Measurements from ENCODE around the gene IFNL1. TPM values are rescaled to one million over a fixed set of nuclear protein-coding genes. Genes with fewer than 3 reads are reported as not detected.
"Not testable (repeated sequence)": the region's sequence is repeated elsewhere in the genome, so short reads cannot be mapped to it uniquely, and the experiment has no call there.

Gene IFNL1
- total RNA-seq, 1 experiment from 2014 or later = not detected

DNA sequence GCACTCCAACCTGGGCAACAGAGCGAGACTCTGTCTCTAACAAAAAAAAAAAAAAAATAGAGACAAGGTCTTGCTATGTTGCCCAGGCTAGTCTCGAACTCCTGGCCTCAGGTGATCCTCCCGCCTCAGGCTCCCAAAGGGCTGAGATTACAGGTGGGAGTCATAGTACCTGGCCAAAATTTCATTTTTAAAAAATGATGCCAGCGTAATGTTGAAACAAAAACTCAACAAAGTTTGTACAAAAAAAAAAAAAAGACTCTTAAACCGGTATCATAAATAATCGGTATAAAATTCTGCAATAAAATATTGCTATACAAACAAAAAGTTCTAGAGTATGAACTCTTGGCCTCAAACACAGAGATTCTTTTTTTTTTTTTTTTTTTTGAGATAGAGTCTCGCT lies 36.1 kb downstream of the IFNL1 start:
- no peak for DNase-seq (ENCODE audit: low spot score)

DNA sequence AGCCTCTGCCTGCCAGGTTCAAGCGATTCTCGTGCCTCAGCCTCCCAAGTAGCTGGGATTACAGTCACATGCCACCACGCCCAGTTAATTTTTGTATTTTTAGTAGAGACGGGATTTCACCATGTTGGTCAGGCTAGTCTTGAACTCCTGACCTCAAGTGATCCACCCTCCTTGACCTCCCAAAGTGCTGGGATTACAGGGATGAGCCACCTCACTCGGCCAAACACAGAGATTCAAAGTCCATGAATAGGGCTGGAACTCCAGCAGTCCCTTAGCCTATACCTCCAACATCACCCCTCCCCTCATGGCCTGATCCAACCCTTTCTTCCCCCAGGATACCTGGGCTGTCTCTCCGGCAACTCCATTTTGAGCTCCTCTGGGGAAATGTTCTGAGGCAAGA lies 36.5 kb downstream of the IFNL1 start:
- DNase-seq (ENCODE audit: low spot score) = not testable (repeated sequence)

DNA sequence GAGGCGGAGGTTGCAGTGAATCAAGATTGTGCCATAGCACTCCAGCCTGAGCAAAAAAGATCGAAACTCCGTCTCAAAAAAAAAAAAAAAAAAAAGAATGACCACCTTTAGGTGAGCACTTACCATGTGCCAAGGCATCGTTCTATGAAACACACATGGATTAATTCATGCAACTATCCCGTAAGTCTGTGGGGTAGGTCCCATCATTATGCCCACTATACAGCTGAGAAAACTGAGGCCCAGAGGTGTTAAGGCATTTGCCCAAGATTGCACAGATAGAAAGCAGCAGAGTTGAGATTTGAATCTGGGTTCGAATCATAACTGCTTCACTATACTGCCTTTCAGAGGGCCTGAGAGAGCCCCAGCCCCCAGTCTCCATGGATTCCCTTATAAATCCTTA lies 37.3 kb downstream of the IFNL1 start:
- DNase-seq (ENCODE audit: low spot score) = no peak

DNA sequence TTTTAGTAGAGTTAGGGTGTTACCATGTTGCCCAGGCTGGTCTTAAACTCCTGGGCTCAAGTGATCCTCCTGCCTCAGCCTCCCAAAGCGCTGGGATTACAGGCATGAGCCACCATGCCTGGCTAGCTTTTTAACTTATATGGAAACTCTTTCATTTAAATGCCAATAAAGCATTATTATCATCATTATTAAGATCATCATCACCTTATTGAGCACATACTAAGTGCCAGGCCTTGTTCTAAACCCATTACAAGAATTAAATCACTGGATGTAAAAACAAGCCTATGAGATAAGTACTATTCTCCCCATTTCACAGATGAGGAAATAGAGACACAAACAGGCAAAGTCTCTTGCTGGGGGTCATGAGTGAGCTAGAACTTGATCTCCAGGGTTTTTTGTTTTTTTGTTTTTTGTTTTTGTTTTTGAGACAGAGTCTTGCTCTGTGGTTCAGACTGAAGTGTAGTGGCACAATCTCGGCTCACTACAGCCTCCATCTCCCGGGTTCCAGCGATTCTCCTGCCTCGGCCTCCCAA lies 38.3 kb downstream of the IFNL1 start:
- no peak for DNase-seq (ENCODE audit: low spot score)

DNA sequence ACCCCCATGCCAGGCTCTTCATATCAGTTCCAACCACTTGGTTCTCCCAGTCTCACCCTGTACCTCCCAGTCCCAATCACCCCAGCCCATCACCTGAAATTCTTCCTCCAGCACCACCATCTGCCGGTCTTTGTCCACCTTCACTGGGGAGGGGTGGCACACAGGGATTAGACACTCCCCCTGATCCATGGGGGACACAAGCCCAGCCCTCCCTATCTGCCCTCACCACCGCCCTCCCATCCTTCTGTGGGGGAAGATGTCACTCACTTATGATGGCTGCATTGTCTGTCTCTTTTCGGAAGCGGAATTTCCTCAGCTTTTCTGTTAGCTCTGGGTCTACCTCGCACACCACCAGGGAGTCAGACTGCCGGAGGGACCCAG lies 39.0 kb downstream of the IFNL1 start:
- no peak for DNase-seq (ENCODE audit: low spot score)

DNA sequence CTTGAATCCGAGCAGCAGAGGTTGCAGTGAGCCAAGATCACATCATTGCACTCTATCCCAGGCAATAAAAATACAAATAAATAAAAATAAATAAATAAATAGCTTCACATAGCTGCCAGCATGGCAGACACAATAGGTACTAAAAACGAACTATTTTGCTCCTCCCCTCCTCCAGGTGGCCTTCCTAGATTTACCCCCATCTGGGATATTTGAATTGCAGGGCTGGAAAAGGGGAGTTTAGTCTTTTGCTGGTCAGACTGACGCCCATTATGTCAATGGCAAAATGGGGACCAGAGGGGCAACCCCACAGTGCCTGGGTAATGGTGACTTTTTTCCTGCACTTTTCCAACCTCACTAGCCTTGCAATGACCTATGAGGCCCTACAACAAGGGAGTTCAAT lies 40.3 kb downstream of the IFNL1 start:
- no peak for DNase-seq (ENCODE audit: low spot score)

DNA sequence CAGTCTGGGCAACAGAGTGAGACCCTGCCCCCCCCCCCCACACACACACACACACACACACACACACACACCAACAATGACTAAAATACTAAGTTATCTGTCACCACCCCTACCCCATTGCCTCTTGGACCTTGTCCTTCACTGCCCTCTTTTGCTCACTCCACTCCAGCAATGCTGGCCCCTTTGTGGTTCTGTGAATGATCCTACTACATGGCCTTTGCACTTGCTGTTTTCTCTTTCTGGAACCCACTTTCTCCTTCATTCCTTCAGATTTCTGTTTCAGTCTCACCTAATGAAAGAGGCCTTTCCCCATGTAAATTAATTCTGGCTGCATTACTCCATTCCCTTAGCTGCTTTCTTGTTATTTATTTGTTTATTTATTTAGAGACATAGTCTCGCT lies 43.5 kb downstream of the IFNL1 start:
- DNase-seq (ENCODE audit: low spot score) = no peak

DNA sequence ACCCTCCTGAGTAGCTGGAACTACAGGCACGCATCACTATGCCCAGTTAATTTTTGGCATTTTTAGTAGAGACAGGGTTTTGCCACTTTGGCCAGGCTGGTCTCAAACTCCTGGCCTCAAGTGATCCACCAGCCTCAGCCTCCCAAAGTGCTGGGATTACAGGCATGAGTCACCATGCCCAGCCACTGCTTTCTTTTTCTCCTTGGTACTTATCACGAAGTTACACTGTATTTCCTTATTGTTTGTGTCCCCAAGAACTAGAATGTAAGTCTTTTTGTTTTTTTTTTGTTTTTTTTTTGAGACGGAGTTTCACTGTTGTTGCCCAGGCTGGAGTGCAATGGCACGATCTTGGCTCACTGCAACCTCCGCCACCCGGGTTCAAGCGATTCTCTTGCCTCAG lies 43.9 kb downstream of the IFNL1 start:
- not testable (repeated sequence) for DNase-seq (ENCODE audit: low spot score)

DNA sequence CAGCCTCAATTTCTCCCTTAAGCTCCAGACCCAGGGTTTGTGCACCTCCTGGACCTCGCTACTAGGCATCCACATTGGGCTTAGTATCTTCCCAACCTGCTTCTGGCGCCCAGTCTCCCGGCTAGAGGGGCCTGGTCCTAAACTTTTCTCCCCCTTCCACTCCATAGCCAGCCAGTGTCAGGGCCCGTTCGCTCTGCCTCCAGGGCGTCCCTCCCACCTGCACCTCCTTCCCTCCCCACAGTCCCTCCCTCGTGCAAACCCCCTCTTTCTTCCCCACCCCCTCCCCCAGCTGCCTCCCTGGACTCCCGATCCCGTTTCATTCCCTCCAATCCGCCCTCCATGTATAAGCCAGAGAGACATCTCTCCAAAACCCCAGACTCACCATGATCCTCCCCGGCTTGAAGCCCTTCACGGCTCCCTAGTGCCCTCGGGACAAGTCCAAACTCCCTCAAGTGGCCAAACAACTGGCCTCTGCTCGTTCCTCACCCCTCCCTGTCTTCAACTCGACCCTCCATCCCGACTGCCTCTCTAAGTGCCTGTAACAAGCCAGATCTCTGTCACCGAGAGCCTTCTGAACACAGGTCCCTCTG lies 45.0 kb downstream of the IFNL1 start:
- no peak for DNase-seq (ENCODE audit: low spot score)

DNA sequence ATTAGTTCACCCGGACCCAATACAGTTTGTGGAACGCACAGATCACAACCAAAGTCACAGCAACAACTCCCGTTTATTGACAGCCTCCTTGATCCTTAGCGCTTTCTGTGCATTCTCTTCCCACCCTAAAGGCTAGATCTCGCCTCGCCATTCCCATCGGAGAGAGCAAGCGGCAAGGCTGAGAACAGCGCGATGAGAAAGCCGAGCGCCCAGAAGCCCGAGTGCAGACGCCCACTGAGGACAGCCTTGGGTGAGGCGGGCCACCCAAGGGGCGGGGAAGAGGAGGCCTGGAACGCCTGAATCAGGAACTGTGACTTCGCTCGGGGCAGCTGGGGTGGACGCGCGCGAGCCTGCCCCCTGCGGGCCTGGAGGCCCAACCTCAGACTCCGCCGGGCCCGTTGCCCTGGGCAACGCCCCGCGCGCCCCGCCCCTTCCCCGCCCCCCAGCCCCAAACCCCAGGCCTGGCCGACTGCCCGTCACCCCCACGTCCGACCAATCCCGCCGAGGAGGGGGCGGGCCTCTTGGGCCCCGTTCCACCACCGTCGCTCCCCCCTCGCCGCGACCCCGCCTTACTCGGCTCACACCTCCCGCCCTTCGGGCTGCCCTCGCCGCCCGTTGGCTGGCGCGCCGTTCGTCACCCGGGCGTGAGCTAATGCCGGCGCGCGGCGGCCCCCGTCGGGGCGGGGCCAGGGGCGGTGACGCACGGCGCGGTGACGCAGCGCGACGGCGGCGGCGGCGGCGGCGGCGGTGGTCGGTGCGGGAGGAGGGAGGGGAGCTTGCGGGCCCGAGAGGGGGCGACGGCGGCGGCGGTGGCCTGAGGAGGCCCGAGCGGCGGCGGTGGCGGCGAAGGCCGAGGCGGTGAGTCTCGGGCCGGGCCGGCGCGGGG lies 45.8 kb downstream of the IFNL1 start, which contains the start of gene SAMD4B:
SAMD4B (plus strand) TSS at position 703 of the 886 bp plus-strand sequence. CDS start 14,473 bp downstream, outside the sequence.
- DNase-seq (ENCODE audit: low spot score) = peak; percentile 96

DNA sequence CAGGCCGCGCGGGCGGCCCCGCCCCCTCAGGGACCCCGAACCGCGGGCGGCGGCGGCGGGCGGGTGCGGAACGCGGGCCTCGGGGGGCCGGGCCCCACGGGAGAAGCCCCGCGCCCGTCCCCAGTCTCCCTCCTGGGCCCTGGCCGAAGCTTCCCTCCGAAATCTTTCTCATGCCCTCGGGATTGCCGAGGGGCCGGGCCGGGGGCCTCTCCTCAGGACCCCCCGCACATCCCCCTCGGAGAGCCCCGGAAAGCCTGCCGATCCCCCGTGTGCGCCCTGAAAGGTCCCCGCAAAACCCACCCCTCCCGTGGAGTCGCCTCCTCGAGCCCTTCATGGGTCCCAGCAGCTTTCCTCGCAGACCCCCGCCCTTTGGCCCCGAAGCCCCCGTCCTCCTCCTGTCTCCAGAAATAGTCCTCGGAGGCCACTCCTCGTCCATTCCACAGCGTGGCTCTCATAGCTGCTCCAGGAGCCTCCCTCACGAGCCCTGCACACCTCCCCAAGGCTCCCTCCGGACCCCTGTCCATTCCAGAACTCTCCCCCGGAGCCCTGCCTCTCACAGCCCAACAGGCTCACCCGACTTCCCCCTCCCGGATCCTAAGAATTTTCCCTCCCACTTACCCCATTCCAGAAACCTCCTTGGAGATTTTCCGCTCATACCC lies 46.6 kb downstream of the IFNL1 start:
- no peak for DNase-seq (ENCODE audit: low spot score)

DNA sequence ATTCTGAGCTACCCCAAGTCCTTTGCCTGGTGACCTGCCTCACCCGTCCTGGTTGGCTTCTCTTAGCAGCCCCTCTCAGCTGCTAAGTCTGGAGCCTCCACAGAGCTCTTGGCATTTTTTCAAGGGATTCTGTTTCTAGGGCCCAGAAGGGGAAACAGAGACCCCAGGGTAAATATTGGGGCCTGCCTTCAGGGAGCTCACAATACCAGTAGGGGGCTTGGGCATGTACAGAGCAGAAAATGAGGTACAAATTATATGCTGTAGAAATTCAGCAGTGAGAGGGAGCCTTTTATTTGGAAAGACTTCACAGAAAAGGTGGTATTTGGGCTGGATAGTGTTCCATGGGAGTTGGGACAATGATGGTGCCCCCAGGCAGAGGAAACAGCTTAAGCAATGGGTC lies 49.7 kb downstream of the IFNL1 start:
- no peak for DNase-seq (ENCODE audit: low spot score)

DNA sequence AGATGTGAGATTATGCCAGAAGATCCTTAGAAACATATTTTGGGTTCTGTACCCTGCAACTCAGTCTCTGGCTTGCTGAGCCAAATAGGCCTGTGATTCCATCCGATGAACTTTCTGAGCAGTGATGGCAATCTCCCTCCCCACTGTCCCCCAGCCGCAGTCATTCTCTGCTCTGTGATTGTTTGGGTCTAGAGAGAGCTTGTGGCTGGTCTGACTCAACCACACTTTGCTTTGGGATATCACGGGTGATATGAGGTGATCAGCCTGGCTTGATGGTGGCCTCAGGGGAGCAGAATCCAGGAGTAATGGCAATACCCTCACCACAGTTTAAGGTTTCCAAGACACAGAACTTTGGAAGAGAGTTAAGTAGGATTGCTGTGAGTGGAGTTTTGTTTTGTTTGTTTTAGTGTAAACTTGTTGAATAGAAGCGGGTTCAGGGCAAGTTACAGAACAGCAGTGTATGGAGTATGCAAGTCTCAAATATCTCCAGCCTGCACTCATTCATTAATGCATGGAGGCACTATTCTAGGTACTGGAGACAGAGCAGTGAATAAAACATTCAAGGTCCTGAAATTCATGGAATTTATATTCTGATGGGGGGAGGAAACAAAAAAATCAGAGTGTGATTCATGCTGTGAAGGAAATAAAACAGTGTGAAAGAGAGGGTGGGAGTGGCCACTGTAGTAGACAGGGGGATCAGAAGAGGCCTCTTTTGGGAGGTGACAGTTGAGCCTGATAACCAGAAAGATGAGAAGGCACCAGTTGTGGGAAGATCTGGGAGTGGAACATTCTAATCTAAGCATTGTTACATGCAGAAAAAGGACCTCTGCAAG lies 51.3 kb downstream of the IFNL1 start:
- DNase-seq (ENCODE audit: low spot score) = no peak

Other genes starting within 250 kb of the IFNL1 start
- not detected in 2 replicates for gene ACP7, start 212.0 kb upstream of the IFNL1 start, total RNA-seq (2014; rRNA removed; shearing (Covaris generic))
- 10.6 and 13.2 TPM in 2 replicates for gene PAK4, start 170.6 kb upstream of the IFNL1 start, total RNA-seq (2014; rRNA removed; shearing (Covaris generic))
- not detected in 2 replicates for gene NCCRP1, start 99.4 kb upstream of the IFNL1 start, total RNA-seq (2014; rRNA removed; shearing (Covaris generic))
- gene SYCN, start 92.1 kb upstream of the IFNL1 start, total RNA-seq (2014; rRNA removed; shearing (Covaris generic)) = not detected in 2 replicates
- gene IFNL3, start 51.4 kb upstream of the IFNL1 start, total RNA-seq (2014; rRNA removed; shearing (Covaris generic)) = not detected in 2 replicates
- not detected in 2 replicates for gene IFNL4, start 47.6 kb upstream of the IFNL1 start, total RNA-seq (2014; rRNA removed; shearing (Covaris generic))
- gene IFNL2, start 28.0 kb upstream of the IFNL1 start, total RNA-seq (2014; rRNA removed; shearing (Covaris generic)) = not detected in 2 replicates
- 0.68 and 0.72 TPM in 2 replicates for gene LRFN1, start 24.5 kb downstream of the IFNL1 start, total RNA-seq (2014; rRNA removed; shearing (Covaris generic))
- 13.3 and 14.1 TPM in 2 replicates for gene GMFG, start 39.6 kb downstream of the IFNL1 start, total RNA-seq (2014; rRNA removed; shearing (Covaris generic))
- 33.9 and 35.3 TPM in 2 replicates for gene SAMD4B, start 46.0 kb downstream of the IFNL1 start, total RNA-seq (2014; rRNA removed; shearing (Covaris generic))
- 40.8 and 62.0 TPM in 2 replicates for gene PAF1, start 94.7 kb downstream of the IFNL1 start, total RNA-seq (2014; rRNA removed; shearing (Covaris generic))
- gene MED29, start 95.0 kb downstream of the IFNL1 start, total RNA-seq (2014; rRNA removed; shearing (Covaris generic)) = 26.7 and 58.5 TPM in 2 replicates
- gene ZFP36, start 110.4 kb downstream of the IFNL1 start, total RNA-seq (2014; rRNA removed; shearing (Covaris generic)) = 4.0 and 5.7 TPM in 2 replicates
- gene PLEKHG2, start 116.3 kb downstream of the IFNL1 start, total RNA-seq (2014; rRNA removed; shearing (Covaris generic)) = 5.3 and 7.1 TPM in 2 replicates
- 8.0 and 83.0 TPM in 2 replicates for gene RPS16, start 139.5 kb downstream of the IFNL1 start, total RNA-seq (2014; rRNA removed; shearing (Covaris generic))
- 70.1 and 75.0 TPM in 2 replicates for gene SUPT5H, start 149.2 kb downstream of the IFNL1 start, total RNA-seq (2014; rRNA removed; shearing (Covaris generic))
- gene TIMM50, start 184.4 kb downstream of the IFNL1 start, total RNA-seq (2014; rRNA removed; shearing (Covaris generic)) = 91.9 and 122 TPM in 2 replicates
- 2.0 and 2.2 TPM in 2 replicates for gene DLL3, start 202.5 kb downstream of the IFNL1 start, total RNA-seq (2014; rRNA removed; shearing (Covaris generic))
- gene SELENOV, start 218.7 kb downstream of the IFNL1 start, total RNA-seq (2014; rRNA removed; shearing (Covaris generic)) = not detected in 2 replicates
- gene EID2B, start 236.4 kb downstream of the IFNL1 start, total RNA-seq (2014; rRNA removed; shearing (Covaris generic)) = 3.2 and 3.3 TPM in 2 replicates
- 10.8 and 11.5 TPM in 2 replicates for gene EID2, start 243.8 kb downstream of the IFNL1 start, total RNA-seq (2014; rRNA removed; shearing (Covaris generic))

All from H4 (cell line).